Amniotic epithelial cell (primary cell): ENCODE data around the gene ABLIM2.

Experiments used
- DNase-seq: peaks from one replicate; pipeline ENCODE4 v3.0.0-alpha.2; 2010; ENCODE audit warnings: low read depth

ABLIM2 gene

DNA sequence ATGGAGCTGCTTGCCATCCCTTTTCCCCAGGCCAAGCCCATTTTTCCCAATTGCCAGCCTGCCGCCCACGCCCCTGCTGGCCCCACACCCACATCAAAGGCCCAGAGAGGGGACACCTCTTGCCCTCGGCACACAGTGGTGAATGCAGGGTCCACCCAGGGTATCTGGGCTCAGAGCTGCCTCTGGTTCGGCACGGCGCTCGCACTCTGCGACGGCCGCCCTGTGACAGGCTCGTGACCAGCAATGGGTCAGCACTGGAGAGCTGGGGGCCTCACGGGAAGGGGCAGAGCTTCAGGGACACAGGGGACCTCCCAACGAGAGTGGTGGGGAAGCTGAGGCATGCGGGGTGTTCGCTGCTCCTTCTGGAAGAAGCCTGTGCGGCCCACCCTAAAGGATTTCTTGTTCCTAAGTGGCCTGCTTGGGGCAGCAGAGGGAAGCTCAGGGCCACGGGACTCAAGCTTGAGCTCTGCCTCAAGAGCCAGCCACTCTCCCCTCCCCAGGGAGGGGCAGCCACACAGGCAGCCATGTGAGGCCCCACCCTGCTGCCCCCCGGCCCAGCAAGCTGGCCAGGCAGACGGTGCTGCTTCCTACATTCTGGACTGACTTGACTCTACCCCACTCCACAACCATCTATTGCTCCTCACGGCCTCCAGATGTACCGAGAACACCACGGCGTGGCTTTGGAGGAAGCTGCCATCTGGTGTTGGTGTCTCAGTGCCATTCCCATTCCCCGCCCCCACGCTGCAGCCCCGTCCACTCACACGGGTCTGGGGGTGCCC lies 73.7 kb downstream of the ABLIM2 start:
- no peak for DNase-seq

DNA sequence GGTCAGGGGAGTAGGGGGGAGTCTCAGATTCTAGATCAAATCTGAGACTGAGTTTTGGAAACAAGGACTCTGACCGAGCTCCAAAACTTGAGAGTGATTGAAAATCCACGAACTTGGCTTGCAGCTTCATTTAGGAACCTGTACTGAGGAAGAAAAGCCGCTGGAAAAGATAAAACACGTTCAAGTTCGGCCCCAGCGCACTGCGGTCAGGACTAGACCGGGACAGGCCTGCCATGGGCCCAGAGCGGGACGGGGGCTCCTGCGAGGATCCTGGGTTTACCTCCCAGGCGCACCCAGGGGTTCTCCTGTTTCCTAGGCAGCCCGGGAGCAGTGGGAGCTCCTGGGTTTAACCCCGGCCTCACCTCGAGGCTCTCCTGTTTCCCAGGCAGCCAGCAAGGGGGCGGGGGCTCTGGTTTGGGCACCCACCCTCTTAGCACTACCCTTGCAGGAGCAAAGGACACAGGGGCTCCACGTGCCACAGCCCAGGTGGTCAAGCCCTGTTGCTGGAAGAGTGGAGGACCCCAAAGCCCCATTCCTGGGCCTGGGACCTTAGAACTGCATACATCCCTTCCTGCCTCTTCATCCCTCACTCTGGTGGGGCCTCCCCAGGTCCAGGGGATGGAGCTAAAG lies 74.5 kb downstream of the ABLIM2 start:
- DNase-seq, result no peak

DNA sequence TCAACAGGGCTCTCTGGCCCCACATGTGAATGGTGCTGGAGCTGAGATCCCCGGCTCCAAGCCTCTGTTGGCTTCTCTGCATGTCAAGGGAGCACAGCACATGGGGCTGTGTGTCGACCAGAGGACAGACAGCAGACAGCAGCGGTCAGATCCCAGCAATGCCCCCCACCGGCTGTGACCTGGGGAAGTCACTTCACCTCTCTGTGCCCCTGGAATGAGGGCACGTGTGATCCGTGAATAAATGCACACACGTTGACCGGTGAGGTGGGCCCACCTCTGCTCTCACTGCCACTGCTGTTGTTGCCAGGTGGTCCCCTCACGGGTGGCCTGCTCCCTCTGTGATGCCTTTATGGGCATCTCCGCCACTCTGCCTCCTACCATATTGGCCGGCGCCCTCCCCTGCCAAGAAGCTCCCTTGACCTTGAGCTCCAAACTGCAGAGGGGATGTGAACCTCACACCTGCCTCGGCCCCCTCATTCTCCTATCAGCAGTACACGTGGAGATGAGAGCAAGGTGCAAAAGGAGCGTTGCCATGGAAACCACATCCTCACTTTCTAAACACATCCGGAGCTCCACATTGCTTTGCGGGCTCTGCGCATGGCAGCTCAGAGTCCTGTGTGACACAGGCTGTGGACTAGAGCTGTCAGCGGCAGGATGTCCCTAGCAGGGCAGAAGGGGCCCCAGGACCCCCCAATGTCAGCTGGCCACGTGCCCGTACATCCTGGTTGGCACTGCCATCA lies 75.4 kb downstream of the ABLIM2 start:
- no peak for DNase-seq

DNA sequence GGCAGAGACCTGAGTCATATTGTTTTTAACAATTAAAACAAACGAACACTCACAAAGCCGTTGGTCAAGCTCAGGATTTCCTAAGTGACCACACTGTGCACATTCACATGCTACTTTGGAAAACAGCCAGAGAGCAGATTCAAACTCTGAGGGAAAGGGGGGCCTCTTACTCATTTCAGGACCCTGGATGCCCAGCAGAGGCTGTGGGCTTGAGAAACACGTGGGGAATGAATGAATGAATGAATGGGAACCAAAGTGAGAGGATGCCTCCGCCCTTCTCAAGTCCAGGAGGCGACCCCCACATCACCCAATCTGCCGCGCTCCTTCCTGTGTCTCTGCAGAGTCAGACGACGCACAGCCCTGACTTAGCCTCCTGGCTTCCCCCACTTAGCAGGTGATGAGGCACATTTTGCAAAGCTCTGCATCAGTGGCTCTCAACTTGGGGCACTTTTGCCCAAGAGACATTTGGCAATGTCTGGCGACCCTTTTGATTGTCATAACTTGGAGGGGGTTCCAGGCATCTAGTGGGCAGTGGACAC lies 76.0 kb downstream of the ABLIM2 start:
- DNase-seq, result peak; percentile 11

DNA sequence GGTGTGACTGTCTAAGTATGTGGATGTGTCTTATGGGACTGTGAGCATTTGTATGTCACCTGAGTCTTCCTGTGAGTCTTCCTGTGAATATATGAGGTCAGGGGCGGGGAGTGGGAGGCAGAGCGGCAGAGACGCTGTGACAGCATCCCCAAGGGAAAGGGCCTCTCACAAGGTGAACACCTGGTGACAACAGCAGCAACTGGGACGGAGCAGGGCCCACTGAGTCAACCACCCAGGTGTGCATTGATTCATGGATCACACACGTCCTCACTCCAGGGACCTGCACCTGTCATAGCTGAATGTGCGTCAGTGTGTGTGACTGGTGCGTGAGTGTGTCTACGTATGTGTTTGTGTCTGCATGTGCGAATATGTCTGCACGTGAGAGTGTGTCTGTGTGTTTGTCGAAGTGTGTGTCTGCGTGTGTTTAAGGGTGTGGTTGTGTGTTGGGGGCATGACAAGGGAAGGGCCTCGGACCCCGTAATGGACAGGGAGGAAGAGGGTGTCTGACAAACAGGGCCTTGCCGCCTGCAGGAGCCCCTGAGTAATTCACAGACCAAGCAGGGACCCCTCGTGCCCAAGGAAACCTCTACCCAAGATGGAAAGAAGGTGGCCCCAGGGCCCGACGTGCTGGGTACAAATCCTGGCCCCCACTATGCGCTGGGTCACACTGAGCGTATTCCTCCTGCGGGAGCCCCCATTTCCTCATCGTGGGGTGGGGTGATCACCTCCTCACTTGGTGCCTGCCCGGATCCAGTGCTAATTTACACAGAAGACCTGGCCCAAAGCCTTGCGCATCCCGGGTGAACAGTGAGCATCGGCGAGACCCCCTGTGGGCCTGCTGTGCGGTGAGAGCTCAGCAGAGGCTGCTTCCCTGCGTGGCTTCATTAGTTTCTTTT lies 76.7 kb downstream of the ABLIM2 start:
- no peak for DNase-seq

DNA sequence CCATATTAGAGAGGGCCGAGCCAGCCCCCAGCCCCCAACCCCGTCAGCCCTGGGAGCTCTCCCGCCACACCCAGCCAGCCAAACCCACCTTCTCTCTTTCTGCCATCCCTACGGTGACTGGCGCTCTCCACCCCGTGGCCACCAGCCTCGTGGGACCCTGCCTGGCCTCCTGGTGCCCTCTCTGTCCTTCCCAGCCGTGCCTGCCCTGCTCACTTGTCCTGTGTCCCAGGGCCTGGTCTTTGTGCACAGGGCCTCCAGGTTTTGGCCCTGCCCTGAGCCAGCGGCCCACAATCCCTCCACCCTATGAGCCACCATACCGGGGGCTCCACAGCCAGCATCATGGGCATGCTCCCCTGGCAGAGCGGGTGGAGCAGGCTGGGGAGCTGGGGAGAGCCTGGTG lies 77.4 kb downstream of the ABLIM2 start:
- no peak for DNase-seq

DNA sequence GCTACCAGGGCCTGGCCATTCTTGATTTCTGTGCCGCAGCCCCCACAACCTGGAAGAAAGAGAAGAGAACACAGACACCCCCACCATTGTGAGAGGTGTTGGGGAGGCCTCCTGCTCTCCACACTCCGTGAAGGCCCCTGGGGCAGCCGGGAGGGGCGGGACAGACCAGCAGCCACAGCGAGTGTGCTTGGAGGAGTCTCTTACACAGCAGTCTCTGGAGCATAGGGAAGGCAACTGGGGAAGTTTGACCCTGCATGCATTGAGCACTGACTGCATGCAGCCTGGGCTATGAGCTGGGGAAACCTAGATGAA lies 77.9 kb downstream of the ABLIM2 start:
- DNase-seq, result no peak

DNA sequence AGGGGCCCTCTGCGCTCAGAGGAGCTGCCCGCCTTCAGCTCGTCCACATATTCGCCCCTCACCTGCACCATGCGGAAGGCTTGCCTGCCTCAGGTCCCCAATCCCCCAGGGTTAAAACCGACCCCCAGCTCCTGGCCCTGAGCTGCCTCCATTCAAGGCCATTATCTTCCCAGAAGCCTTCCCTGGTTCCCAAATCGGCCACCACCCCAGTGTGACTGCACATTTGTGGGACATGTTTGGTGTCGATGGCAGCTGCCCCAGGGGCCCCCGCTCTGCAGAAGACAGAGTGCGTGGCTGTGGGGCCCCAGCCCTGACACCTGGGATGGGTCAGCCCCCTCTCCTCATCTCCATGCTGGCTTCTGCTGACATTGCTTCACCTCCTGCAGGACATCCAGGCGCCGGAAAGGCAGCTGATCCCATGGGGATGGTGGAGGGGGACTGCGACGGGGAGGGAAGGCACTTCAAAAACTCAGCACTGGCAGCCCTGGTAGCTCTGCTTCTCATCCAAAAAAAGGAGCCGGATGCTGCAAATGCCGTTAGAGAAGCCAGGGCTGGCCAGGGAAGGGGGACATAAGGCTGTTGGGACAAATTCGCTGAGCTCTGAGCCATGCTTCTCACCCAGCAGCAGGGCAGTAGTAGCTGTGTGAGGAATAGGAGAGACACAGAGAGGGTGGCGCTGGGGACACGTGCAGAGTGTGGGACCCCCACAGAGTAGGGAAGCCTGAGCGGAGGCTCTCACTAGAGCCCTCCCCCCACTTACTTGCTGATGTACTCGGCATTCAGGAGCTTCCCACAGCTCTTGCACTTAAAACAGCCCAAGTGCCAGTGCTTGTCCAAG lies 78.5 kb downstream of the ABLIM2 start:
- no peak for DNase-seq

DNA sequence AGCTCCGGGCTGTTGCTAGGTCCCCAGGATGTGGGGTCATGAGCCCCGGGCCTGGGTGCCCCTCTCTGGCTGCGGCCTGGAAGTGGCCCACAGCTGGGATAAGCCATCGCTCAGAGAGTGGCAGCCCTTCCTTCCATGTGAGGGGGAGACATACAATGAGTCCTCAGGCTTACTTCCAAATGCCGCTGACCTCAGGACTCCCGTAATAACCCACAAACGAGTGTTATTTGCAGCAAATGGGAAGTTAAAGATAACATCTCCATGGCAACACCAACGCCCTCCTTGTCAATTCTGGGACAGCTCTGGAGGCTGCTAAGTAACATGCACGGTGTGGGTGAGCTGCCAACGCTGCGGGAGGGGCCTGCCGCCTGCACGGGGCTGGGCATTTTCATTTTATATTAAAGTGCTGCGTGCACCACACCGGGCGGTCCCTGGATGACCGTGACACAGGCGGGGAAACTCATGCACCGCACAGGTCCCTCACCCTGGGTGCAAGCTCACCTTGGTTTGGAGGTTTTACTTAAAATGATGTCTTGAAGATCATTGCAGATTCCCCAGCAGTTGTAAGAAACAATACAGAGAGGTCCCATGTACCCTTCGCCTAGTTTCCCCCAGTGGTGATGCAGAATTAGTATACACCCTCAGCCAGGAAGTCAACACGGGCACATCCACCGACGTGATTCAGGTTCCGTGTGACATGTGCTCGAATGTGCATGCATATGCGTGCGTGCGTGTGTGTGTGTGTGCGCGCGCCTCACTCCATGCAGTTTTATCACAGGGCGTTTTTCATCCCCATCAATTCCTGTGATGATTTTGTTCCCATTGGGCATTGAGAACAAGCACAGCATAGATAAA lies 79.4 kb downstream of the ABLIM2 start:
- DNase-seq, result peak; percentile 81

DNA sequence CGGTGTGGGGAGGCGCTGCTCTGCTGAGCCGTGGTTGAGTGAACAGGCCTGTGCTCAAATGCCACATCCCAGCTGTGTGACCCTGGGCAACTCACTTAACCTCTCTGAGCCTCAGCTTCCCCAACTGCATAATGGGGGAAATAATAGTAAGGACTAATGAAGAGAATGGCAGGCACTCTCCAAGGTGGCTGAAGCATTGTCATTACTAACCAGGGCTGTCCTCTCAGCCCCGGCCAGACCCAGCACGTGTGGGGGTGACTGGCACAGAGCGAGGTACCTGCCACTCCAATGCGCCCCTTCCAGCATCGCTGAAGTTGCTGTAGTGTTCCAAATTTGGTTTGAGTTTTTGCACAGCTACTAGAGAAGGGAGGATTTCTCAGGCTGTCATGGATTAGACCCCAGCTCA lies 80.0 kb downstream of the ABLIM2 start:
- DNase-seq, result no peak

DNA sequence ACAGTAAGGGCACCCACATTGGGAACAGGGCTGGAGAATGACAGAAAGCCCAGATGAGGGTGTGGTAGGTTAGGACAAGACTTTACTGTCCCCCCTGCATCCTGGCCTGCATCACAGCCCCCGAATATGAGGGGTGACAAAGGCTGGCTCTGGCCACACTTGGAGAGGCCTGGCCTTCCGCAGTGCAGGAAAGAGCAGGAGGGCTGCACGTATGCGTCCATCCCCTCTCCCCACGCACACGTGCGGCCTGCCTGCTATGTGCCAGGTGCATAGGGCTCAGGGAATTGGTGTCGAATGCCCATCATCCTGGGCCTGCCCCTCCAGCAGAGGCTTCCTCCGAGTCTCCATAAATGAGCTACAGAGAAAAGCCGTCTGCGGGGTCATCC lies 80.5 kb downstream of the ABLIM2 start:
- DNase-seq, result no peak

DNA sequence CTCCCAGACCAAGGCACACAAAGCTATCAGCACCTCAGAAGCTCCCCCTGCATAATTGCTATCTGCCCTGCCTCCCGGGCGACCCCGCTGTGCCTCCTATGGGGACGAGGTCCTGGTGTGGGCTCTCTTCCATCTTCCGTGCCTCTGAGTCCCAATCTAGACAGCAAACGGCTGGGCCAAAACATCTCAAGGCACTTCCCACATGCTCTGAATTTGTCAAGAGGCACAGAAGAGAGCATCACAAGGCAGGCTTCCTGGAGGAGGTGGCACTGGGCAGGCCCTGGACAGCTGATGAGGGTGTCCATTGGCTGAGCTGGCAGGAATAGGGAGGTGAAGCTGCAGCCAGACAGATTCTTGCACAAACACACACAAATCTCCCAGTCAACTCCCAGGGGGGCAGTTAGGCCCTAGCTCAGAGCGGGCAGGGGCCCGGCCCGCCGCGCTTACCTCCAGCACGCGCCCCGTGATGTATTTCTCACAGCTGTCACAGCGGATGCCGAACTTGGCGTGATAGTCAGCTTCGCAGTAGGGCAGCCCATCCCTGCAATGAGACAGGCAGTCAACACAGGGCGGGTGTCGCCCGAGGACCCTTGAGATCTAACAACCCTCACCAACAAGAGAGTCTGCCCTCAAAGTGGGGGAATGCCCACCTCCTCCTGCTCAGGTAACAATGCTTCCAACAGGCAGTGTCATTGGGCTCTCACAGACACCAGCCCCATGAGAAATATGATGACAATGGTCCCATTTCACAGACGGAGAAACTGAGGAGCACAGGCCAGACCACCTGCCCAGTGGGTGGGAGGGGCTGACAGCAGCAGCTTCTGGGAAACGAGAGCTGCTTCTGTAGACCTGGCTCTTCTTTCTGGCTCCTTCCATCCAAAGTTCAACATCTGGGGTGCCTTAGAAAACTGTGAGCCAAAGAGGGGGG lies 81.2 kb downstream of the ABLIM2 start:
- DNase-seq, result no peak

DNA sequence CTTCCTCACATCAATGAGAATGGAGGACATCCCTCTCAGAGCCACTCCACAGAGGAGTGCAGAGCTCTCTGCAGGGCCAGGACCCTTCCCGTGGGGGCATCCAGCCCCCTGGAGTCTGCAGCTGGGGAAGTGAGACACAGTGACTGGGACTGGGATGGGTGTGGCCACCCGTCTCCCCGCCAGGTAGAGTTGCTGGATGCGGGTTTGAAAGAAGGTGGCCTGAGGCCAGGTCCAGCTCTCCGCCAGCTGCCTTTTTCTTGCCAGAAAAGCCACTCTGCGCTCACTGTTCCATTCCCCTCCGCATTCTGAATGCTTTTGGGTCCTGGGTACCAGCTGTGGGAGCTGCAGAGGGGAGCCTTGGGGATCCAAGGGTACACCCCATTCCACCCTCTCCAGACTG lies 82.6 kb downstream of the ABLIM2 start:
- no peak for DNase-seq

DNA sequence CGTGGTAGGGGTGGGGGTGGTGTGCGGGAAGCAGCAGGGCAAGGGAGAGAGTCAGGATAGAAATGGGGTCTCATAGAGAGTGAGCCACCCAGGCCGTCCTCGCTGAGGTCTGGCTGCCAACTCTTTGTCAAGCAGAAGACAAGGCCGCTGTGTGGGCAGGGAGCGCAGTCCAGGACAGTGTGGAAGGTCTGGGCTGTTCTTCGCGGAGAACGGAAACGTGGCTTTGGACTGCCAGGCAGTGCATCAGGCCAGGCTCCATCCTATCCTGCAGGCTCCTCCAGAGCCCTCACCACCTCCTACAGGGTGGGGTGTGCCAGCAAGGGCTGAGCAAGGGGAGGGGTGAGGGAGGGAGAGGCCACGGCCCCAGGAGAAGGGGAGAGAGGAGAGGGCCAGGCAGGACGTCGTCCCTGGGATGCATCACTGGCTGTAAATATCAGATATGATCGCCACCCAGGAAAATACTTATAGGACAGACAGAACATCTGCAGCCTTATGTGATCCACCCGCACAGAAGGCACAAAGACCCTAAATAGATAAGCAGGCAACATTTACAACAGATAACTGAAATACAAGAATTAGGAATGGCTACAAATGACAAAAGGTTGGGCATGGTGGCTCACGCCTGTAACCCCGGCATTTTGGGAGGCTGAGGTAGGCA lies 85.3 kb downstream of the ABLIM2 start:
- DNase-seq, result no peak

DNA sequence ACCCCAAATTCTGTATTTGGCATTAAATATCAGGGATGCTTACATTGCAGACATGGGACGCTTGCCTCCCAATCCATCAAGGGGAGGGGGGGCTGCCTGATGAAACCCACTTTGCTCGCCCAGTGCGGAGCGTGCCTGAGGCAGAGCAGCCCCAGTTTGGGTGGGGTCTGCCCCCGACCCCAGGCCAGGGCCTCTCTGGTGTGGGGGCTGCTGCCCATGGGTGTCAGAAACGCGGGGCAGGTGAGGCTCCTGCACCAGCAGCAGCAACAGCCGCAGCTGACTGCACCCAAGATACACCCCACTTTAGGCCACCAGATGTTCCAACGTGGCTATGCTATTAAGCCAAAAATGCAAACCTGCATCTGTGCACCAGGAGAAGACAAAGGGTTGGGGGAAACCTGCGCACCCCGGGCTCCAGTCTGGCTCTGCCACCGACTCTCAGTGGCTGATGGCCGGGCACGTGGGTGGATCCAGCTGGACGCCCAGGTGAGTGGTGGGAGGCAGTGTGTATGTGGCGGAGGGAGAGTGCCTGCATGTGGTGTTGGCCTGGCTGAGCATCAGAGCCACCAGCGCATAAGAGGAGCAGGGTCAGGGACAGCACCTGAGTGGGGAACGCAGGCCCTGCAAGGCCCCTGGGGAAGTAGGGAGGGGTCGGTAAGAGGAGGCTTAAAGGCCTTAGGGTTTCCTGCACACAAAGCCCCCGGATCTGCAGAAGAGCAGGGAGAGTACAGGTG lies 86.2 kb downstream of the ABLIM2 start:
- DNase-seq, result no peak

DNA sequence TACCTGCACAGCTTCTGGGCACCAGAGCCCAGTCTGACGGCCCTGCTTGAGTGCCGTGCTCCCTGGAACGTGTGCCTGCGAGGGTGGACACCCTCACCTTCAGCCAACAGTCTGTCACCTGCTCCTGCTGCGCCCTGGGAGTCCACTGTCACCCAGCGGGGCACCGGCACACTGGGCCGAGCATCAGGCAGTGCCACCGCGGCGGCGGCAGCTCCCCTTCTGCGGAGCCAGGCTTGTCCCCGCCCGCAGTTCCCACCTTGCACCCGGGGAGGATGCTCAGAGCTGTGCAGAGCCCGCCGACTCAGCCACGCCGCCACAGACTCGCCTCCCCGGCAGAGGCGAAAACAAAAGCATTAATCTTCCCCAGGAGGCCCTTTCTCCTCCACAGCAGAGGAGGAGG lies 86.8 kb downstream of the ABLIM2 start:
- no peak for DNase-seq

DNA sequence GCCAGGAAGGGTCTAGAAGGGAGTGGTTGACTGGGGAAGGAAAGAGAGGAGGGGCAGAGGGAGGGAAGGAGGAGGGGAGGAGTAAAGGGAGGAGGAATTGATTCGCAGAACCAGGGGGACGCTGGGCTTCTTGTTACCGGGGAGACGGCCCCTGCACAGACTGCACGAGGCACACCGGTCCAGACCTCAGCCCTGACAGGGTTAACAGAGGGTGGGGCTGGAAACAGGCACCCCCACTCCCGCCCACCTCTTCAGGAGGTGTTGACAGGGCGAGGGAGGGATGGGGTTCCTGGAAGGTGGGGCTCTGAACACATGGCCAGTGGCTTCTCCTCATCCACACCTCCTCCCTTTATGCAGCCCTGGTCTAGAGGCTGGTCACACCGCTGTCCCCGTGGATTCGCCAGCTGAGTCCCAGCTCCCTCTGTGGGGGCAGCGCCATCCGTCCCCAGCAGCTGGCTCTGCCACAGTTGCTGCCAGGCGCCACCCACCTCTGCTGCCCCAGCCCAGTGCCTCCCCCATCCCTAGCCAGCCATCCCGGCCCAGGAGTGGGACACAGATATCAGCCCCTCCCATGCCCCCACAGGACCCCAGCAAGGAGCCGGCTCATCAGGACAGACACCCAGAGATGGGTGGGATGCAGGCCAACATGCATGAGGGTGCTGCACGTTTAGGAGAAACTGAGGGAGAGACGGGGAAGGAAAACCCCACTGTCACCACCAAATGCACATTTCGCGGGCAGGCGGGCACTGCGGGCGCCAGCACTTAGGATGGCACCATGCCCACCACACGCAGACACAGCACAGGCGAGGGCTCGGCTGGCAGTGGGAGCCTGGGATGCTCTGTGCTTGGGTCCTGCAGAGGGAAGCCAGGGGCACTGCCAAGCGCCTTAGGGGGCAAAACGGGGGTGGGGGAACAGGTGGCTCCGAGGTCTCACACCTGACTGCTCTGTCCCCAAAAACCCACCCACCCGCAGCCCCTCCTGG lies 87.6 kb downstream of the ABLIM2 start:
- DNase-seq, result no peak
